Liver (tissue), 9 donors: ENCODE measurements around the gene PHLDA2. TPM values are rescaled to one million over a fixed set of nuclear protein-coding genes. Genes with fewer than 3 reads are reported as not detected.

Source experiments
- DNase-seq: peaks from one replicate; pipeline ENCODE4 v3.0.0-alpha.2; 2017; ENCODE audit warnings: low spot score
- H3K27ac ChIP-seq, 2 donors: one replicate each; pipeline ENCODE4 v1.7.0; 2013; ENCODE audit warnings: inconsistent platforms in 2 of 2, low read length in 2 of 2, control low read depth in 1 of 2, low read depth in 1 of 2, mild to moderate bottlenecking in 1 of 2
- H3K27me3 ChIP-seq, 4 donors: one replicate each; pipeline versions ENCODE4 v1.6.1 to v1.7.0; 2013; ENCODE audit warnings: low read length in 3 of 4, inconsistent platforms in 1 of 4, mild to moderate bottlenecking in 1 of 4, moderate library complexity in 1 of 4; ENCODE audit not compliant: control insufficient read depth in 4 of 4, insufficient read depth in 4 of 4
- H3K36me3 ChIP-seq, 4 donors: one replicate each; pipeline versions ENCODE4 v1.6.1 to v1.7.0; 2013; ENCODE audit warnings: low read length in 3 of 4, mild to moderate bottlenecking in 3 of 4, low read depth in 1 of 4, moderate library complexity in 1 of 4; ENCODE audit not compliant: control insufficient read depth in 4 of 4, insufficient read depth in 3 of 4
- H3K4me1 ChIP-seq, 4 donors: one replicate each; pipeline versions ENCODE4 v1.6.1 to v1.7.0; 2013; ENCODE audit warnings: low read length in 3 of 4, mild to moderate bottlenecking in 3 of 4, moderate library complexity in 1 of 4; ENCODE audit not compliant: control insufficient read depth in 4 of 4, insufficient read depth in 4 of 4
- H3K4me3 ChIP-seq, 3 donors: one replicate each; pipeline versions ENCODE4 v1.6.1 to v1.7.0; 2013; ENCODE audit warnings: low read length in 3 of 3, control low read depth in 1 of 3, low read depth in 1 of 3, mild to moderate bottlenecking in 1 of 3
- H3K9ac ChIP-seq, 2 donors: one replicate each; pipeline ENCODE4 v1.7.0; 2013; ENCODE audit warnings: low read length in 2 of 2, mild to moderate bottlenecking in 2 of 2, moderate library complexity in 2 of 2, control low read depth in 1 of 2, low read depth in 1 of 2
- H3K9me3 ChIP-seq, 4 donors: one replicate each; pipeline versions ENCODE4 v1.6.1 to v1.7.0; 2013; ENCODE audit warnings: low read length in 3 of 4; ENCODE audit not compliant: control insufficient read depth in 4 of 4
- EGR1 ChIP-seq, 2 donors: IDR thresholded peaks; 2 replicates each; pipeline ENCODE4 v1.6.1; 2016 to 2018; ENCODE audit warnings: antibody characterized with exemption in 2 of 2, low read depth in 2 of 2
- FOXA1 ChIP-seq: IDR thresholded peaks from 2 replicates; pipeline ENCODE4 v1.6.1; 2016; ENCODE audit warnings: antibody characterized with exemption
- FOXA2 ChIP-seq: IDR thresholded peaks from 2 replicates; pipeline ENCODE4 v1.6.1; 2016; ENCODE audit warnings: antibody characterized with exemption
- GABPA ChIP-seq, 2 donors: IDR thresholded peaks in 1 of 2; conservative IDR thresholded peaks in 1 of 2; 2 replicates each; pipeline ENCODE4 v1.6.1; 2016; ENCODE audit warnings: antibody characterized with exemption in 2 of 2, mild to moderate bottlenecking in 1 of 2, moderate library complexity in 1 of 2
- HNF4A ChIP-seq, 2 donors: conservative IDR thresholded peaks; 2 replicates each; pipeline ENCODE4 v1.6.1; 2016; ENCODE audit warnings: antibody characterized with exemption in 2 of 2, mild to moderate bottlenecking in 2 of 2
- HNF4G ChIP-seq: IDR thresholded peaks from 2 replicates; pipeline ENCODE4 v1.6.1; 2016; ENCODE audit warnings: antibody characterized with exemption
- JUND ChIP-seq, 2 donors: IDR thresholded peaks; 2 replicates each; pipeline ENCODE4 v1.6.1; 2016; ENCODE audit warnings: antibody characterized with exemption in 2 of 2
- NR2F2 ChIP-seq: IDR thresholded peaks from 2 replicates; pipeline ENCODE4 v1.6.1; 2016; ENCODE audit warnings: antibody characterized with exemption
- RAD21 ChIP-seq, 2 donors: IDR thresholded peaks; 2 replicates each; pipeline ENCODE4 v1.6.1; 2016; ENCODE audit warnings: antibody characterized with exemption in 2 of 2, mild to moderate bottlenecking in 2 of 2
- RXRA ChIP-seq, 2 donors: IDR thresholded peaks; 2 replicates each; pipeline ENCODE4 v1.6.1; 2017 to 2018; ENCODE audit warnings: antibody characterized with exemption in 2 of 2, mild to moderate bottlenecking in 1 of 2
- SP1 ChIP-seq: IDR thresholded peaks from 2 replicates; pipeline ENCODE4 v1.6.1; 2018; ENCODE audit warnings: antibody characterized with exemption, mild to moderate bottlenecking
- TAF1 ChIP-seq: conservative IDR thresholded peaks from 2 replicates; pipeline ENCODE4 v1.6.1; 2016; ENCODE audit warnings: antibody characterized with exemption, mild to moderate bottlenecking
- YY1 ChIP-seq: IDR thresholded peaks from 2 replicates; pipeline ENCODE4 v1.6.1; 2016; ENCODE audit warnings: antibody characterized with exemption, mild to moderate bottlenecking
- WGBS: extraction: QIAGEN DNeasy Blood & Tissue Kit; methylation state at CpG from one replicate; pipeline ENCODE4 v1.1.7; 2013; 5-methylcytosine and 5-hydroxymethylcytosine counted together
- polyA plus RNA-seq, 2 donors: library from polyadenylated mRNA; stranded (reverse) in 1 of 2; unstranded in 1 of 2; fragments of 200-250 nt in 1 of 2; fragments of >200 nt in 1 of 2; fragmentation: Nextera tagmentation in 1 of 2; extraction: Ambion mirVana in 1 of 2; gene quantifications; one replicate each; pipeline versions ENCODE4 v1.2.1 to v1.2.3, GENCODE V29; 2013 to 2015
- total RNA-seq, 2 donors: library from RNA; depleted of rRNA; stranded (reverse); fragments of >200 nt; gene quantifications; one replicate each; pipeline ENCODE4 v1.2.3, GENCODE V29; 2014
- TF ChIP-seq, protein P1 (sequence below): IDR thresholded peaks from 2 replicates; pipeline ENCODE4 v1.6.1; 2016; ENCODE audit warnings: antibody characterized with exemption, mild to moderate bottlenecking
- TF ChIP-seq, protein P2 (sequence below): IDR thresholded peaks from 2 replicates; pipeline ENCODE4 v1.6.1; 2016; ENCODE audit warnings: antibody characterized with exemption
- TF ChIP-seq, protein P3 (sequence below): fragments of 150-350 bp; IDR thresholded peaks from 2 replicates; pipeline ENCODE4 v1.5.1; 2017; ENCODE audit warnings: improper control_type of control experiment, low read depth, low read length; ENCODE audit not compliant: missing input control
- TF ChIP-seq, protein P4 (sequence below): IDR thresholded peaks from 2 replicates; pipeline ENCODE4 v1.6.1; 2016; ENCODE audit warnings: antibody characterized with exemption
- TF ChIP-seq, protein P5 (sequence below): IDR thresholded peaks from 2 replicates; pipeline ENCODE4 v1.6.1; 2016; ENCODE audit warnings: antibody characterized with exemption
- donor health status: healthy.
- donor health status: healthy.
- donor health status: healthy.
- donor health status: healthy.
- donor health status: healthy.

PHLDA2 gene
- total and polyA plus RNA-seq, 4 donors: 0.23 to 1.4 (median 0.99) TPM; not detected in 1

DNA sequence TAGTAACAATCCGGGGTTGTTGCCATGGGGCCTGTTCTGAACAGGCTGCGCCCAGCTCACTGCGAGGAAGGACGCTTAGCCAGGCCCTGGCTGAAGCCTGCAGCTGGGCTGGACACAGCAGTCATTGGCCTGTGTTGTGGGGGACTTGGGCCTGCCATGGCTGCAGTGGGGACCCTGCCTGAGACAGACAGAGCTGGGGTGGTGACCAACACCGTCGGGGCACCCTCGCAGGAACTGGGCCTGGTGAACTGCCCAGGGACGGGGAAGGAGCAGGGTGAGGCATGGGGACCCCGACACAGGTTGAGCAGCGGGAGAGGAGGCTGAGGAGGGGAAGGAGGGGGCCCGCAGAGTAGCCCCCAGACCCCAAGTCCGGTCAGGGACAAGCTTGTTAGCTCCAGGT is 8.9 kb downstream of the PHLDA2 start:
- TF ChIP-seq SP1 (no peak), FOXA2 (no peak), HNF4G (no peak), GABPA (IDR thresholded peaks at IDR 0.05 in 1 of 2, conservative IDR thresholded peaks at IDR 0.05 in 1 of 2) (no peak), FOXA1 (no peak), TAF1 (no peak), JUND (IDR thresholded peaks at IDR 0.05) (no peak), RXRA (IDR thresholded peaks at IDR 0.05) (no peak), NR2F2 (no peak), HNF4A (conservative IDR thresholded peaks at IDR 0.05) (no peak), EGR1 (IDR thresholded peaks at IDR 0.05; ENCODE audit: low read depth in 2 of 2) (no peak)
- TF ChIP-seq, protein P1, sequence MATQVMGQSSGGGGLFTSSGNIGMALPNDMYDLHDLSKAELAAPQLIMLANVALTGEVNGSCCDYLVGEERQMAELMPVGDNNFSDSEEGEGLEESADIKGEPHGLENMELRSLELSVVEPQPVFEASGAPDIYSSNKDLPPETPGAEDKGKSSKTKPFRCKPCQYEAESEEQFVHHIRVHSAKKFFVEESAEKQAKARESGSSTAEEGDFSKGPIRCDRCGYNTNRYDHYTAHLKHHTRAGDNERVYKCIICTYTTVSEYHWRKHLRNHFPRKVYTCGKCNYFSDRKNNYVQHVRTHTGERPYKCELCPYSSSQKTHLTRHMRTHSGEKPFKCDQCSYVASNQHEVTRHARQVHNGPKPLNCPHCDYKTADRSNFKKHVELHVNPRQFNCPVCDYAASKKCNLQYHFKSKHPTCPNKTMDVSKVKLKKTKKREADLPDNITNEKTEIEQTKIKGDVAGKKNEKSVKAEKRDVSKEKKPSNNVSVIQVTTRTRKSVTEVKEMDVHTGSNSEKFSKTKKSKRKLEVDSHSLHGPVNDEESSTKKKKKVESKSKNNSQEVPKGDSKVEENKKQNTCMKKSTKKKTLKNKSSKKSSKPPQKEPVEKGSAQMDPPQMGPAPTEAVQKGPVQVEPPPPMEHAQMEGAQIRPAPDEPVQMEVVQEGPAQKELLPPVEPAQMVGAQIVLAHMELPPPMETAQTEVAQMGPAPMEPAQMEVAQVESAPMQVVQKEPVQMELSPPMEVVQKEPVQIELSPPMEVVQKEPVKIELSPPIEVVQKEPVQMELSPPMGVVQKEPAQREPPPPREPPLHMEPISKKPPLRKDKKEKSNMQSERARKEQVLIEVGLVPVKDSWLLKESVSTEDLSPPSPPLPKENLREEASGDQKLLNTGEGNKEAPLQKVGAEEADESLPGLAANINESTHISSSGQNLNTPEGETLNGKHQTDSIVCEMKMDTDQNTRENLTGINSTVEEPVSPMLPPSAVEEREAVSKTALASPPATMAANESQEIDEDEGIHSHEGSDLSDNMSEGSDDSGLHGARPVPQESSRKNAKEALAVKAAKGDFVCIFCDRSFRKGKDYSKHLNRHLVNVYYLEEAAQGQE: no peak
- TF ChIP-seq, protein P2, sequence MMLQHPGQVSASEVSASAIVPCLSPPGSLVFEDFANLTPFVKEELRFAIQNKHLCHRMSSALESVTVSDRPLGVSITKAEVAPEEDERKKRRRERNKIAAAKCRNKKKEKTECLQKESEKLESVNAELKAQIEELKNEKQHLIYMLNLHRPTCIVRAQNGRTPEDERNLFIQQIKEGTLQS: no peak
- TF ChIP-seq, protein P3, sequence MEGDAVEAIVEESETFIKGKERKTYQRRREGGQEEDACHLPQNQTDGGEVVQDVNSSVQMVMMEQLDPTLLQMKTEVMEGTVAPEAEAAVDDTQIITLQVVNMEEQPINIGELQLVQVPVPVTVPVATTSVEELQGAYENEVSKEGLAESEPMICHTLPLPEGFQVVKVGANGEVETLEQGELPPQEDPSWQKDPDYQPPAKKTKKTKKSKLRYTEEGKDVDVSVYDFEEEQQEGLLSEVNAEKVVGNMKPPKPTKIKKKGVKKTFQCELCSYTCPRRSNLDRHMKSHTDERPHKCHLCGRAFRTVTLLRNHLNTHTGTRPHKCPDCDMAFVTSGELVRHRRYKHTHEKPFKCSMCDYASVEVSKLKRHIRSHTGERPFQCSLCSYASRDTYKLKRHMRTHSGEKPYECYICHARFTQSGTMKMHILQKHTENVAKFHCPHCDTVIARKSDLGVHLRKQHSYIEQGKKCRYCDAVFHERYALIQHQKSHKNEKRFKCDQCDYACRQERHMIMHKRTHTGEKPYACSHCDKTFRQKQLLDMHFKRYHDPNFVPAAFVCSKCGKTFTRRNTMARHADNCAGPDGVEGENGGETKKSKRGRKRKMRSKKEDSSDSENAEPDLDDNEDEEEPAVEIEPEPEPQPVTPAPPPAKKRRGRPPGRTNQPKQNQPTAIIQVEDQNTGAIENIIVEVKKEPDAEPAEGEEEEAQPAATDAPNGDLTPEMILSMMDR: no peak
- TF ChIP-seq, protein P4, sequence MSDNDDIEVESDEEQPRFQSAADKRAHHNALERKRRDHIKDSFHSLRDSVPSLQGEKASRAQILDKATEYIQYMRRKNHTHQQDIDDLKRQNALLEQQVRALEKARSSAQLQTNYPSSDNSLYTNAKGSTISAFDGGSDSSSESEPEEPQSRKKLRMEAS: no peak
- no peaks in the 10 kb centered on the region for H3K27me3 ChIP-seq
- no peak overlapping the region for H3K9ac ChIP-seq
- no peak overlapping the region for H3K27ac ChIP-seq
- 94% methylated on average over 12 of the region's 12 CpGs for WGBS
- no peak for DNase-seq
- no peaks in the 10 kb centered on the region for H3K4me1 ChIP-seq
- H3K9me3 ChIP-seq: no peaks in the 10 kb centered on the region
- no peak overlapping the region for H3K4me3 ChIP-seq
- peaks cover 0 to 5% (median 0%) of the 10 kb centered on the region in 4 donors for H3K36me3 ChIP-seq

DNA sequence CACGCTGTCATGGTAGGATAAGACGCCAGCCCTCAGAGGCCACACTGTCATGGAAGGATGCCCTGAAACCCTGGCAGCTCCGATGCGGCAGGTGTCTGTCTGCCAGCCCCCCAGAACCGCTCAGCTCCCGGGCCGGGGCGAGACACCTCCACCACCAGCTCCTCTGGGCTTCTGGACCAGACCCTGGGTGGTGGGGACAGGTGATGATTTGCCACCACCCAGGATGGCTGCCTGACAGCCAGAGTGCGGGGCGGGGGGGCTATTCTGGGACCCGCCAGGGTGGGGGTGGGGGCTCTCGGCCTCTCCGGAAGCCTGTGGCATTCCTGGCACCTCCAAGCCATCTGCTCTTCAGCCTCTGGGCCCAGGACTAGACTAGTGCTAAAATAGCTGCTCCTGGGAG is 9.4 kb downstream of the PHLDA2 start:
- H3K9ac ChIP-seq: no peak overlapping the region
- TF ChIP-seq HNF4A (conservative IDR thresholded peaks at IDR 0.05) (no peak), GABPA (IDR thresholded peaks at IDR 0.05 in 1 of 2, conservative IDR thresholded peaks at IDR 0.05 in 1 of 2) (no peak), NR2F2 (no peak), RAD21 (IDR thresholded peaks at IDR 0.05) (no peak), FOXA2 (no peak), YY1 (no peak)
- TF ChIP-seq, protein P1: no peak
- TF ChIP-seq, protein P4: no peak
- TF ChIP-seq, protein P5, sequence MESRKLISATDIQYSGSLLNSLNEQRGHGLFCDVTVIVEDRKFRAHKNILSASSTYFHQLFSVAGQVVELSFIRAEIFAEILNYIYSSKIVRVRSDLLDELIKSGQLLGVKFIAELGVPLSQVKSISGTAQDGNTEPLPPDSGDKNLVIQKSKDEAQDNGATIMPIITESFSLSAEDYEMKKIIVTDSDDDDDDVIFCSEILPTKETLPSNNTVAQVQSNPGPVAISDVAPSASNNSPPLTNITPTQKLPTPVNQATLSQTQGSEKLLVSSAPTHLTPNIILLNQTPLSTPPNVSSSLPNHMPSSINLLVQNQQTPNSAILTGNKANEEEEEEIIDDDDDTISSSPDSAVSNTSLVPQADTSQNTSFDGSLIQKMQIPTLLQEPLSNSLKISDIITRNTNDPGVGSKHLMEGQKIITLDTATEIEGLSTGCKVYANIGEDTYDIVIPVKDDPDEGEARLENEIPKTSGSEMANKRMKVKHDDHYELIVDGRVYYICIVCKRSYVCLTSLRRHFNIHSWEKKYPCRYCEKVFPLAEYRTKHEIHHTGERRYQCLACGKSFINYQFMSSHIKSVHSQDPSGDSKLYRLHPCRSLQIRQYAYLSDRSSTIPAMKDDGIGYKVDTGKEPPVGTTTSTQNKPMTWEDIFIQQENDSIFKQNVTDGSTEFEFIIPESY: no peak
- DNase-seq: no peak
- H3K4me3 ChIP-seq: no peak overlapping the region
- no peaks in the 10 kb centered on the region for H3K27me3 ChIP-seq
- peaks cover 0 to 5% (median 0%) of the 10 kb centered on the region in 4 donors for H3K36me3 ChIP-seq
- no peaks in the 10 kb centered on the region for H3K4me1 ChIP-seq
- WGBS: 95% methylated on average over 13 of the region's 13 CpGs
- no peaks in the 10 kb centered on the region for H3K9me3 ChIP-seq
- H3K27ac ChIP-seq: no peak overlapping the region
